Measurements from ENCODE around the gene OR2V1. TPM values are rescaled to one million over a fixed set of nuclear protein-coding genes. Genes with fewer than 3 reads are reported as not detected.
"Not testable (repeated sequence)": the region's sequence is repeated elsewhere in the genome, so short reads cannot be mapped to it uniquely, and the experiment has no call there.

OR2V1 gene
- total RNA-seq, 1 donor from 2014 or later = not detected

DNA sequence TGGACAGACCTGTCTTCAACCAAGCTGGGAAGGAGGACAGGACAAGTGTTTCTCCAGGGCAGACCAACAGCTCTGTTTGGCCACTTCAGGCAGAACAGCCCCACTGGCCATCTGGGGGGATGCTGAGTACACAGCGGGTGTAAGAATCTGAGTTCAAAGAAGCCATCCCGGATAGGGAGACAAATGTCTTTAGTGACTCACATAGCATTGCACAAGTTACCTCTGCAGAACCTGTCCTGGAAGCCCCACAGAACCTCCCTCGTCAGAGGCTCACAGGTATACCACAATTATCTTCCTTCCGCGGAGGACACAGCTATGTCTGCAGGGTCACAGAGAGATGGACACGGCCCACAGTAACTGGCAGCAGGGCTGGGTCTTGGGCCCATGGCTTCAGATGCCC is 18.4 kb upstream of the OR2V1 start:
- Mint-ChIP-seq H3K4me3 (no peak overlapping the region), H3K27ac (no peak overlapping the region), H3K36me3 (no peaks in the 10 kb centered on the region), H3K27me3 (peaks cover 73% of the 10 kb centered on the region), H3K9me3 (peaks cover 4% of the 10 kb centered on the region), H3K4me1 (ENCODE audit: unreplicated experiment) (no peaks in the 10 kb centered on the region)
- TF ChIP-seq CTCF (conservative IDR thresholded peaks at IDR 0.05) = no peak
- DNase-seq (ENCODE audit: extremely low spot score, unreplicated experiment) = no peak

DNA sequence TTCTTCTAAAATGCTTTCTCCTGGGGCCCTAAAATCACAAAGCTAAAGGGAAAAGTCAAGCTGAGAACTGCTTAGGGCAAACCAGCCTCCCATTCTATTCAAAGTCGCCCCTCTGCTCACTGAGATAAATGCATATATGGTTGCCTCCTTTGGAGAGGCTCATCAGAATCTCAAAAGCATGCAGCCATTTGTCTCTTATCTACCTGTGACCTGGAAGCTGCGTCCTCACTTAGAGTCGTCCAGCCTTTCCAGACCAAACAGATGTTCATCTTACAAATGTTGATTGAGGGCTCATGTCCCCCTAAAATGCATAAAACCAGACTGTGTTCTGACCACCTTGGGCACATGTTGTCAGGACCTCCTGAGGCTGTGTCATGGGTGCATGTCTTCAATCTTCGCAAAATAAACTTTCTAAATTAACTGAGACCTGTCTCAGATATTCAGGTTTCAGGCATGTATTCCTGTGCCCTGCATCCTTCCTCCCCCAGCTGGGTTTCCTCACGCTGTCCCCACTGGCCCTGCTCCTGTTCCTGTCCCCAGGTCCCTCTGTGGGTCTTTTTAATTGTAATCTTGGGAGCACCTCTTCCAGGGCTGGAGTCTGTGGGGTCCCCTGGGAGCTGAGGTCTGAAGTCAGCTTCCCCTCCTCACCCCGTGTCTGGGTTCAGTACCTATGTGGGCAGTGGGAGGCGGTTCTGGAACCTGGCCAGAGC is 16.1 kb upstream of the OR2V1 start, which contains the start of gene OR2V2:
OR2V2 (plus strand) TSS at position 660 of the 710 bp plus-strand sequence. CDS start 7,357 bp downstream, outside the sequence.
- H3K27ac Mint-ChIP-seq; DNase-seq (ENCODE audit: extremely low spot score, unreplicated experiment); H3K4me3 Mint-ChIP-seq; H3K36me3 Mint-ChIP-seq; H3K9me3 Mint-ChIP-seq; H3K4me1 Mint-ChIP-seq (ENCODE audit: unreplicated experiment): not testable (repeated sequence)
- H3K27me3 Mint-ChIP-seq = peaks cover 77% of the 10 kb centered on the region

DNA sequence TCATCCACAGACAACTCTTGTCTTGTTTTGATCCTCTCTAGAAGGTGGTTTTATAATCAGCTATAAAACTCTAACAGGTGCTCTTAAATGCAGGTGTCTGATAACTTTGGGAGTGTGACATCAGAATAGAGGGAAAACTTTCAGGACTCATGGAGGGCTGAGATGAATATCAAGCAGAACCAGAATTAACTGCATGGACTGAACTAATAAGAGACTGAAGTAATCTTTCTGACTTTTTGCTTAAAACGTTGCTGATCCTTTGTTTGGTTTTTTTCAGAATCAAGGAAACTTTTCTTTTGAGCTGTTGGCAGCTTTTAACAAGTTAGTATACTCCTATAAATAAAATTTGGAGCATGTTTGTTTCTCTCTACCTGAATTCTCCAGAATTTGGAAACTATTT is 14.2 kb upstream of the OR2V1 start:
- no peak overlapping the region for H3K4me3 Mint-ChIP-seq
- no peaks in the 10 kb centered on the region for H3K36me3 Mint-ChIP-seq
- TF ChIP-seq CTCF (conservative IDR thresholded peaks at IDR 0.05) = no peak
- no peaks in the 10 kb centered on the region for H3K4me1 Mint-ChIP-seq (ENCODE audit: unreplicated experiment)
- peaks cover 4% of the 10 kb centered on the region for H3K9me3 Mint-ChIP-seq
- peaks cover 78% of the 10 kb centered on the region for H3K27me3 Mint-ChIP-seq
- no peak overlapping the region for H3K27ac Mint-ChIP-seq
- no peak for DNase-seq (ENCODE audit: extremely low spot score, unreplicated experiment)

- Mint-ChIP-seq H3K27me3 (peaks cover 74% of the 10 kb centered on the region), H3K4me1 (ENCODE audit: unreplicated experiment) (no peaks in the 10 kb centered on the region), H3K27ac (no peak overlapping the region), H3K9me3 (peaks cover 4% of the 10 kb centered on the region), H3K36me3 (no peaks in the 10 kb centered on the region), H3K4me3 (no peak overlapping the region)
- no peak for TF ChIP-seq CTCF (conservative IDR thresholded peaks at IDR 0.05)
- no peak for DNase-seq (ENCODE audit: extremely low spot score, unreplicated experiment)
These were observed 11.1 kb upstream of the OR2V1 start for GRCh38 chr5:181142054-181142453.

DNA sequence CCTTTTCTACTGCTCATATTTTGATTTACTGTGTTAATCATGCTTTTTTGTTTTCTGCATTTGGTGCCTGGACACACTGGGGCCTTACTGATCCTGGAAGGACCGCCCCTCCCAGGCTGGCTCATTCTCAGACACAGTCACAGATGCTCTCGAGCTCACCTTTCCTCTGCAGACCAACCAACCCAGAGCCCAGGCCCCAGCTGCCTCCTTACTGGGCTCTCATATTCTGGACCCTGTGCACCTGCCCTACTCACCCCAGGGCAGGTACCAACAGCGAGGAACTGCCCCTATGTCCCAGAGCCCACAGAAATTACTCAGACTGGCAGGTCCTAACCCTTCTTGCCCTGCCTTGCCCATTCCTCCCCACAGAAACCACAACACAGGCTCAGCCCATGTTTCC is 9.8 kb upstream of the OR2V1 start:
- no peak for DNase-seq (ENCODE audit: extremely low spot score, unreplicated experiment)
- H3K27ac Mint-ChIP-seq = no peak overlapping the region
- TF ChIP-seq CTCF (conservative IDR thresholded peaks at IDR 0.05) = no peak
- no peaks in the 10 kb centered on the region for H3K4me1 Mint-ChIP-seq (ENCODE audit: unreplicated experiment)
- peaks cover 4% of the 10 kb centered on the region for H3K9me3 Mint-ChIP-seq
- H3K4me3 Mint-ChIP-seq = no peak overlapping the region
- no peaks in the 10 kb centered on the region for H3K36me3 Mint-ChIP-seq
- H3K27me3 Mint-ChIP-seq = peaks cover 66% of the 10 kb centered on the region

DNA sequence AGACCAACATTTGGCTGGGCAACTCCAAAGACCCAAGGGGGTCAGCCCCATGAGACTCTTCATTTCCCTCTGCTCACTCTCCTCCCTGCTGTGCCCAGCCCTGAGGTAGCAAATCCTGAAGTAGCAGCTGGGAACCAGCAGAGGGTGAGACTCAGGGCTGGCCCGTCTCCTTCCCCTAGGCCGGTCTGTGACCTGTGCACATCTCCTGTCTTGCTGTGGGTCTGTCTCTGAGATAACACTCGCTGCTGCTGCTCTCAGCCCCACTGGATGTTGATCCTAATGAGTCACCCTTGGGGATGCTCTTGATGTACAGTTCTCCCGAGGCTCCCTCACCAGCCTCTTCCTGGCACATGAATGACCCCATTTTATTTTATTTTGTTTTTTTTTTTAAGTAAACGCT is 7.3 kb upstream of the OR2V1 start:
- Mint-ChIP-seq H3K4me3 (no peak overlapping the region), H3K27ac (no peak overlapping the region), H3K9me3 (no peaks in the 10 kb centered on the region), H3K4me1 (ENCODE audit: unreplicated experiment) (no peaks in the 10 kb centered on the region), H3K27me3 (peaks cover 68% of the 10 kb centered on the region), H3K36me3 (no peaks in the 10 kb centered on the region)
- no peak for DNase-seq (ENCODE audit: extremely low spot score, unreplicated experiment)
- TF ChIP-seq CTCF (conservative IDR thresholded peaks at IDR 0.05) = no peak

Data from type B pancreatic cell (in vitro differentiated cells).